DMS79 (cell line): Measurements from ENCODE around the gene CCL11.

Source experiments
- DNase-seq: peaks from one replicate; lab custom pipeline; 2025; lab: John Stamatoyannopoulos, UW

CCL11 gene

GRCh38 chr17:34257299-34257985, 28.1 kb upstream of the CCL11 start:
- DNase-seq, result no peak

GRCh38 chr17:34257986-34258326, 27.6 kb upstream of the CCL11 start:
- no peak for DNase-seq

- no peak for DNase-seq
Observed at GRCh38 chr17:34259146-34259545, 26.4 kb upstream of the CCL11 start.

- DNase-seq, result no peak
Observed at GRCh38 chr17:34260861-34261260, 24.7 kb upstream of the CCL11 start.

- no peak for DNase-seq
Observed at GRCh38 chr17:34261568-34262337, 23.8 kb upstream of the CCL11 start.

- no peak for DNase-seq
Observed at GRCh38 chr17:34265711-34266110, 19.8 kb upstream of the CCL11 start.

- no peak for DNase-seq
Observed at GRCh38 chr17:34269969-34270368, 15.6 kb upstream of the CCL11 start, which contains the start of gene CCL7. TSS of gene CCL7 (plus strand) at chr17:34270221. CDS start at chr17:34270291, 70 bp downstream.

GRCh38 chr17:34275881-34276280, 9.7 kb upstream of the CCL11 start:
- peak; percentile 7 for DNase-seq

GRCh38 chr17:34276826-34277225, 8.7 kb upstream of the CCL11 start:
- DNase-seq, result no peak

- no peak for DNase-seq
Observed at GRCh38 chr17:34283571-34283970, 2.0 kb upstream of the CCL11 start.

GRCh38 chr17:34287875-34288274, 2.3 kb downstream of the CCL11 start:
- no peak for DNase-seq

GRCh38 chr17:34290586-34290985, 5.0 kb downstream of the CCL11 start:
- no peak for DNase-seq

GRCh38 chr17:34291721-34292348, 6.3 kb downstream of the CCL11 start:
- DNase-seq, result no peak

GRCh38 chr17:34299027-34299426, 13.5 kb downstream of the CCL11 start:
- DNase-seq, result no peak

- no peak for DNase-seq
Observed at GRCh38 chr17:34299956-34300577, 14.5 kb downstream of the CCL11 start.

- DNase-seq, result no peak
Observed at GRCh38 chr17:34300652-34301370, 15.3 kb downstream of the CCL11 start.

- DNase-seq, result no peak
Observed at GRCh38 chr17:34301986-34302385, 16.4 kb downstream of the CCL11 start.

- DNase-seq, result no peak
Observed at GRCh38 chr17:34302636-34303035, 17.1 kb downstream of the CCL11 start.

GRCh38 chr17:34303606-34304005, 18.1 kb downstream of the CCL11 start:
- DNase-seq, result no peak

GRCh38 chr17:34305061-34305460, 19.5 kb downstream of the CCL11 start:
- DNase-seq, result no peak

GRCh38 chr17:34305606-34306005, 20.1 kb downstream of the CCL11 start:
- no peak for DNase-seq

- no peak for DNase-seq
Observed at GRCh38 chr17:34306466-34306865, 20.9 kb downstream of the CCL11 start.
